ENCODE data around the gene WWP2.
A peak's percentile ranks its signal among the peaks of the same experiment; 100 is the strongest.
"Not testable (repeated sequence)": the region's sequence is repeated elsewhere in the genome, so short reads cannot be mapped to it uniquely, and the experiment has no call there.

The WWP2 gene

DNA sequence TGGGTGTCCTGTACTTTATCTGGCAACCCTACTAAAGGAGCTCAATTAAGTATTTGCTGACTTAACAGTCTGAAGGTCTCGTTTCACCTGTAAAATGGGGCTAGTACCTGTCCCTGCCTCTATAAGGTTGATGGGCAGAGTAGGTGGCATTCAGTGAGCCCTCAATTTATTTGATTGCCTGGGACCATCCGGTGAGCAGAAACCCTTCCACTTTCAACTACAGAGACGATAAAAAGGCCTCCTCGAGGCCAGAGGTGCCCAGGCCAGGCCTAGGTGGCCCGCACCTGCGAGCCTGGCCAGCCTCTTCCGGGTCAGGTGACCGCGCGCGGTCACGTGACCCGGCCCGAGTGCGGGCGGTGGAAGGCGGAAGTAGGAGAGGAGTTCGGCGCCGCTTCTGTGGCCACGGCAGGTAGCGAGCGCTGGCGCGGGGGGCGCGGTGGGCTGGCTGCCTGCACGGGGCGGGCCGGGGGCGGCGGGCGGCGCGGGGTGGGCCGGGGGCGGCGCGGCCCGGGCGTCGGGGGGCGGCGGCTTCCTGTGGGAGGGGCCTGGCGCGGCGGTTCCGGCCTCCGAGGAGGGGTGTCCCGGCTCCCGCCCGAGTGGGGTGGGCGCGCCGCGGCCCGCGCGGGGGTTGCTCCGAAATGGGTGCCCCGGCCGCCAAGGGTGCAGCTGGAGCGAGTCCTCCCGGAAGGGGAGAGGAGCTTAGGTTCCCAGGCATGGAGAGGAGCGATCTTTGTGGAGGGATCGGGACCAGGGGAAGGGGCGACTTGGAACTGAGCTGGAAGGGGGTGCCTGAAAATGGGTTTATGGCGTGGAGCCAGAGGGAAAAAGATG, at the start of gene WWP2:
WWP2 (plus strand) TSS at position 350 of the 831 bp plus-strand sequence. CDS start 24,679 bp downstream, outside the sequence.
- DNase-seq: peak; percentile 84

GRCh38 chr16:69712914-69713581, 49.1 kb upstream of the WWP2 start:
- DNase-seq: no peak

DNA sequence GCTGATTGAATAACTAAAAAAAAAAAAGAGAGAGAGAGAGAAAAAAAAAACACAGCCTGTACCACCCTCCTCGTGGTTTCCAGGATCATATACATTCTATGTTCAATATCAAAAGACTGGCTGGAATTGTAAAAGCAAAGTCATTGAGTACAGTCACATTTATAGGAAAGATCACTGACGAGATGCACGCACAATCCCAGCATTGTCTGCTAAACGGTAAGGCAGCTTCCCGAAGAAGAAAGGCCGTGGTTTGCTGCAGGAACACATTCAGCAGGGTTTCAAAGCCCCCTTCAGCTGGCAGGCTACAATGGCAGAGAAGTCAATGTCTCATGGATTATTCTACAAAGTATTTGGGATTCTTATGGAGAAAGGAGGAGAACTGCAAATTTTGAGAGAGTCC, 45.1 kb upstream of the WWP2 start:
- DNase-seq: no peak

DNA sequence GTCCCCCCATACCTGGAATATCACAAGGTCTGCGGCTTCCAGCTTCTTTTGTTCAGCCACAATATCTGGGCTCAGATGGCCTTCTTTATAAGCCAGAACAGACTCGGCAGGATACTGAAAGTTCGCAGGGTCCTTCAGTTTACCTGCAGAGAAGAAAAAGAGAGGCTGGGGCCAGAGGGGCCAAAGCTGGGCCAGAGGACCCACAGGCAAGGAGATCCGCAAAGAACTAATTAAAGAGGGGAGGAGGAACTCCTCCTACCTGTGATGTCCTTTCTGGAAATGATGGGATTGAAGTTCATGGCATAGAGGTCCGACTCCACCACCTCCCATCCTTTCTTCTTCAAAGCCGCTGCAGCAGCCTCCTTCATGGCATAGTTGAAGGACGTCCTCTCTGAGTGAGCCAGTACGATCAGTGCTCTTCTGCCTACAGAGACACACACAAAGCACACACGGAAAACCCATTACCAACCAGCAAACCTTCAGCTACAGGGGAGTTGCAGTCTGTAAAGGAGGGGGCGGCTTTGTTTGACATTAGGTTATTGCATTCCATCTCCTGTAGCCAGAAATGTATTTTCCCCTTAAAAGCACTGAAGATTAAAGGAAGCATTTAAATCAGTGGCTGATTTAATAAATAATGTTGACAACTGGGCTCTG, 43.9 kb upstream of the WWP2 start:
- no peak for DNase-seq

DNA sequence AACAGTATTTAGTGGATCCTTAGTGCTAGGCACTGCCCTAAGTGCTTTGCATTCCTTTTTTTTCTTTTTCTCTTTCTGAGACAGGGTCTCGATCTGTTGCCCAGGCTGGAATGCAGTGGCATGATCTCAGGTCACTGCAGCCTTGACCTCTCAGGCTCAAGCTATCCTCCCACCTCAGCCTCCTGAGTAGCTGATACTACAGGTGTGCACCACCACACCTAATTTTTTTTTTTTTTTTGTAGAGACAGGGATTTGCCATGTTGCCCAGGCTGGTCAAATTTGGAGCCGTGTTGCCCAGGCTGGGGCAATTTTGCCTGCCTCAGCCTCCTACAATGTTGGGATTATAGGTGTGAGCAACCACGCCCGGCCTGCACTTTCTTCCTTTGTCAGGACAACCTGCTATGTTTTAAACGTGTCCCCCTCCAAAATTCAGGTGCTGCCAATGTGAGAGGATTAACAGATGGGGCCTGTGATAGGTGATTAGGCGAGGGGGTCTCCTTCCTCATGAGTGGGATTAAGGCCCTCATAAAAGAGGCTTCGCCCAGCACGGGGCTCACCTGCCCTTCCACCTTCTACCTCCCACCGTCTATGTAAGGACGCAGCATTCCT, 41.2 kb upstream of the WWP2 start:
- no peak for DNase-seq

- no peak for DNase-seq
Measured at GRCh38 chr16:69721441-69721957, 40.6 kb upstream of the WWP2 start.

DNA sequence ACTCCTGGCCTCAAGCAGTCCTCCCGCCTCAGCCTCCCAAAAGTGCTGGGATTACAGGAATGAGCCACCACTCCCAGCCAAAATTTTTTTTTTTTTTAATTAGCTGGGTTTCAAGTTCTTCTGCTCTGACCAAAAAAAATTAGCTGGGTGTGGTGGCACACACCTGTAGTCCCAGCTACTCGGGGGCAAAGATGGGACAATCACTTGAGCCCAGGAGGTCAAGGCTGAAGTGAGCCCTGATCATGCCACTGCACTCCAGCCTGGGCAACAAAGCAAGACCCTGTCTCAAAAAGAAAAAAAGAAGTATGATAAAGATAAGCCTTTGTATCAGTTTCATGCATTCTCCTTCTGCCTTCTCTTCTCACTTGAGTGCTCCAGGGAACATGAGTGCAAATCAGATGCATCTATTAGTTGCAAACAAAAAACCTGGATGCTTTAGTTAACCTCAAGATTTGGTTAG, 37.7 kb upstream of the WWP2 start:
- no peak for DNase-seq

GRCh38 chr16:69724981-69725479, 37.1 kb upstream of the WWP2 start:
- DNase-seq: no peak

DNA sequence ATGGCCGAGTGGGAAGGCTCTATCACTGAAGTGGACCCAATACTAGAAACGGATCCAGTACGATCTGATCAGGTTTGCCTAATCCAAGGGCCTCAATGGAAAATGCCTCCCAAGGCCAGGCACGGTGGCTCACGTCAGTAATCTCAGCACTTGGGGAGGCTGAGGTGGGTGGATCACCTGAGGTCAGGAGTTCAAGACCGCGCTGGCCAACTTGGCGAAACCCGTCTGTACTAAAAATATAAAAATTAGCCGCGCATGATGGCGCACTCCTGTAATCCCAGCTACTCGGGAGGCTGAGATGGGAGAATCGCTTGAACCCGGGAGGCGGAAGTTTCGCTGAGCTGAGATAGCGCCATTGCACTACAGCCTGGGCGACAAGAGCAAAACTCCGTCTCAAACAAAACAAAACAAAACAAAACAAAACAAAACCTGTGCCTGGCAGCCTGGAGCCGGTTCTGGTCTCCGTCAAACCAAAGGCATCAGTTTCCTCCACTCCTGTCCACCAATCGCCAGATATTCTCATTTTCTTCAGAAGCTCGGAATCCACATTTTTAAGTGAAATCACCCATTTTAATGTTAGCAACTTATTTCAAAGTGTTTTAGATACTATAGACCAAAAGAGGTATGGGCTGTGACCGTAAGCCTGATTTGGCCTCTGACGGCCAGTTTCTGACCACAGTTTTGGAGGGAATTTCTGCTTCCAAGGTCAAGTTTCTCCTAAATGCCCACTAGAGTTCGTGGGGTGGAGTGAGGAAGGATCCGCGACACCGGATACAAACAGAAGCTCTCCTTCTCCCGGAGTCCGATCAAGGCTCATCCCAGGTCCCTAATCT, 36.4 kb upstream of the WWP2 start:
- DNase-seq: no peak

DNA sequence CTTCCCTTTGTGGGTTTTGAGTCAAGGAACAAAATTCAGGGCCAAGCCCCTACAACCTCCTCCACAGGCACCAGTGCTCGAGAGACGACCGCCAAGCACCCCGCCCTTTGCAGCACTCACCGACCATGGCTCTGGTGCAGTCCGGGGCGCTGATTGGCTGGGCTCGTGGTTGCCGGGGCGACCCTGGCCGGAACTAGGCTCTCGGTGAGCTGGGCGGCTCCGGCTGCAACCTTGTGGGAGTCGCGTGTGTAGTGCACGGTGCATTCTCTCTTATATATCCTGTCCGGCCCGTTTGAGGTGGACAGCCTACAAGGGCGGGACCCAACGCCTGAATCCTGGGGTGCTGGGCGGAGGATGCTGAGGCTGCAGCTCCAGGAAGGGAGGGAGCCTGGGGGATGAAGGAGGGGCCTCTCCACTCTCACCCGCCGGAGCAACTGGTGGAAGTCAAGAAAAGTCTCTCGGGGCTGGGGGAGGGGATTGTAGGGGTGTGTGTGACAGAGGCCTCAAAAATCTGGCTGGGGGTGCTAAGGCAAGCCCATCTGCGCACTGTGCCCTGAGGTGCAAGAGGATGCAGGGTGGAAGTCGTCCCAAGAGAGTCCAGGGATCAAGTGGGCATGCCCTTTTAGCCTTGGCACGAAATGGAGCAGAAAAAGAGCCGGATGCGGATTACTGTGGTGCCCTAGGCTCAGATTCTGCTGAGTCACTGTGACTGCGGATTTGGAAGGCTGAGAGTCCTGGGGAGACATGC, 35.6 kb upstream of the WWP2 start, which contains the start of gene NQO1:
NQO1 (minus strand) TSS at position 248 of the 748 bp plus-strand sequence; CDS start at position 127, 121 bp downstream.
- DNase-seq: peak; percentile 88

- peak; percentile 48 for DNase-seq
Measured at GRCh38 chr16:69727916-69728270, 34.2 kb upstream of the WWP2 start.

GRCh38 chr16:69729030-69729429, 33.1 kb upstream of the WWP2 start:
- not testable (repeated sequence) for DNase-seq

- not testable (repeated sequence) for DNase-seq
Measured at GRCh38 chr16:69731280-69731679, 30.9 kb upstream of the WWP2 start.

DNA sequence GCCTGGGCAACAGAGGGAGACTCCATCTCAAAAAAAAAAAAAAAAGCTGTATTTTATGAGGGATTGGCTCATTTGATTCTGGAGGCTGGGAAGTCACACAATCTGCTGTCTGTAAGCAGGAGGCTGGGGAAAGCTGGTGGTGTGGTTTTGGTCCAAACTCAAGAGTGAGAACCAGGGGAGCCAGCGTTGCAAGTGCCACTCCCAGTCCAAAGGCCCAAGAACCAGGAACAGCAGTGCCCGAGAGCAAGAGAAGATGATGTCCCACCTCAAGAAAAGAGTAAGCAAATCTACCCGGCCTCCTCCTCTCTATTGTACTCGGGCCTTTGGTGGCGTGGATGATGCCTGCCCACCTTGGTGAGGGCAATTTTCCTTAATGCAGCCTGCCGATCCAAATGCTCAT, 30.0 kb upstream of the WWP2 start:
- DNase-seq: no peak

DNA sequence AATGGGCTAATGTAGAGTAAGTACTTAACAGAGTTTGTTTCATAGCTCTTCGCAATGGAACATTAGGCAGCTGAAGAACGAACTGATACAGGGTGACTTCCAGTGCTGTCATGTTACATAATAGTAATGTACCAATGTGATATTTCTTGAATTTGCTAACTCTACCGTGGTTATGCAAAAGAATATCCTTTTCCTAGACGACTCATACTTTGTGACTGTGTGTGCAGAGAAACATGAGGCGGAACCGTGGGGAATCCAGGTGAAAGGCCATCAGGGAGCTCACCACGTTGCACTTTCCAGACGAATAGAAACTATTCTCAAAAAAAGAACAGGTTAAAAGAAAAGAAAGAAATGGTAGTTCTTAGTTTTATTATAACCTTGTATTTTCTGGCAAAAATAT, 20.6 kb upstream of the WWP2 start:
- no peak for DNase-seq

- peak; percentile 32 for DNase-seq
Measured at GRCh38 chr16:69741951-69742904, 19.9 kb upstream of the WWP2 start.

DNA sequence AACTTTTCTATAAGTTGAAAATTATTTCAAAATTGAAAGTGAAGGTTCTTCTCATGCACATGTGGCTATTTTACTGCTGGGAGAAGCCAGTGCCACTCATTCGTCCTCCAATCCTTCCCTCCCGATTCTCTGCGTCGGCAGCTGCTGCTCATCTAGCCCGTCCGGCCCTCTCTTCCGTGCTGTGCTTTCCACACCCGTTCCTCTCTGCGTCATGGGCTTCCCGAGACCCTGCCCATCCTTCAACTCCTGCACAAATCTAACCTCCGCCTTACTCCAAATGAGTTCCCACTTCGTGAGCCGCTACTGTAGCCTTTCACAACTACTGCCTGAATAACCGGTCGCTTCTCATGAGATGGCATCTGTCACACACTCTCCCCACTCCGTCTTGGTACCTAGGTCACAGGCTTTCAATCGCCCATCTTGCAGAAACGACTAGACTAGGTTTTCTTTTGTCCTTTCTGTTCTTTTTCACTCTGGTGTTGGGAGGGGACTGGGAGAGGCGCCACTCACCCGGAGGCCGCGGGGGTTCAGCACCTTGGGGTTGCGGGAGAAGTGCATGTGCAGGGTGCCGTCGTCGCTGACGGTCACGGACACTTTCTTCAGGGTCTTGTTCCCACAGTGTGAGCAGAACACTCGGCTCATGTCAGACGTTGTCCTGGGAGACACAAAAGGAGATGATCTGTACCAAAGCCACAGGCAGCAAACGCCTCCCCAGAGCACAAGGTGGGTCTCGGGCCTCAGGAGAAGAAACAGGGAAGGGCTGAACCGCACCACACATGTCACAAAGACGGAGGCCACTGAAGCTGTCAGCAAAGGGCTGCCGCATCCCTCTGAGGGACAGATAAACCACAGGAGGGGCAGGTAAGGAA, 17.5 kb upstream of the WWP2 start:
- DNase-seq: no peak

- no peak for DNase-seq
Measured at GRCh38 chr16:69745232-69745612, 16.9 kb upstream of the WWP2 start.

GRCh38 chr16:69745959-69746358, 16.2 kb upstream of the WWP2 start:
- DNase-seq: no peak
